Trophoblast cell (in vitro differentiated cells and primary cell): ENCODE data around the gene CORO7.

Source experiments
- DNase-seq, 2 donors: peaks; one replicate each; pipeline ENCODE4 v3.0.0-alpha.2; 2016
- H2AFZ ChIP-seq: 2 replicates; pipeline ENCODE4 v1.6.1; 2013; ENCODE audit warnings: low read length, moderate library complexity, mild to moderate bottlenecking; ENCODE audit not compliant: insufficient read depth, poor library complexity
- H2AK5ac ChIP-seq: 2 replicates; pipeline ENCODE4 v1.6.1; 2013; ENCODE audit warnings: mild to moderate bottlenecking, low read length
- H2BK120ac ChIP-seq: 2 replicates; pipeline ENCODE4 v1.6.1; 2013; ENCODE audit warnings: low read length, mild to moderate bottlenecking, moderate library complexity; ENCODE audit not compliant: insufficient read depth, poor library complexity
- H2BK12ac ChIP-seq: 2 replicates; pipeline ENCODE4 v1.6.1; 2013; ENCODE audit warnings: mild to moderate bottlenecking, low read length, moderate library complexity
- H2BK5ac ChIP-seq: 2 replicates; pipeline ENCODE4 v1.6.1; 2013; ENCODE audit warnings: low read length, low read depth, moderate library complexity, mild to moderate bottlenecking; ENCODE audit not compliant: poor library complexity
- H3K14ac ChIP-seq: 2 replicates; pipeline ENCODE4 v1.6.1; 2013; ENCODE audit warnings: mild to moderate bottlenecking, low read length
- H3K18ac ChIP-seq: 2 replicates; pipeline ENCODE4 v1.6.1; 2013; ENCODE audit warnings: mild to moderate bottlenecking, low read length
- H3K23ac ChIP-seq: 2 replicates; pipeline ENCODE4 v1.6.1; 2013; ENCODE audit warnings: low read length
- H3K27ac ChIP-seq: 2 replicates; pipeline ENCODE4 v1.5.1; 2013; ENCODE audit warnings: low read depth, mild to moderate bottlenecking, inconsistent platforms, low read length, moderate library complexity
- H3K27me3 ChIP-seq: 2 replicates; pipeline ENCODE4 v1.6.1; 2013; ENCODE audit warnings: inconsistent platforms, mild to moderate bottlenecking, low read length, moderate library complexity; ENCODE audit not compliant: insufficient read depth
- H3K36me3 ChIP-seq, 2 experiments: 1 replicate in 1 of 2; 2 replicates in 1 of 2; pipeline ENCODE4 v1.6.1; 2013; ENCODE audit warnings: low read length in 2 of 2, mild to moderate bottlenecking in 2 of 2, moderate library complexity in 1 of 2; ENCODE audit not compliant: insufficient read depth in 2 of 2, control insufficient read depth in 1 of 2
- H3K4ac ChIP-seq: 2 replicates; pipeline ENCODE4 v1.6.1; 2013; ENCODE audit warnings: low read depth, mild to moderate bottlenecking, low read length, moderate library complexity
- H3K4me1 ChIP-seq, 2 experiments: 1 replicate in 1 of 2; 2 replicates in 1 of 2; pipeline ENCODE4 v1.6.1; 2013; ENCODE audit warnings: low read length in 2 of 2, mild to moderate bottlenecking in 2 of 2, moderate library complexity in 1 of 2; ENCODE audit not compliant: insufficient read depth in 2 of 2, control insufficient read depth in 1 of 2
- H3K4me2 ChIP-seq: 2 replicates; pipeline ENCODE4 v1.6.1; 2013; ENCODE audit warnings: inconsistent platforms, mild to moderate bottlenecking, low read length, moderate library complexity
- H3K4me3 ChIP-seq: 2 replicates; pipeline ENCODE4 v1.5.1; 2013; ENCODE audit warnings: mild to moderate bottlenecking, low read depth, low read length, inconsistent platforms
- H3K79me1 ChIP-seq: one replicate; pipeline ENCODE4 v1.6.1; 2013; ENCODE audit warnings: low read length
- H3K79me2 ChIP-seq: 2 replicates; pipeline ENCODE4 v1.6.1; 2013; ENCODE audit warnings: low read length, mild to moderate bottlenecking; ENCODE audit not compliant: control insufficient read depth, insufficient read depth, poor library complexity
- H3K9ac ChIP-seq: 2 replicates; pipeline ENCODE4 v1.6.1; 2013; ENCODE audit warnings: mild to moderate bottlenecking, low read length
- H3K9me3 ChIP-seq: 2 replicates; pipeline ENCODE4 v1.6.1; 2013; ENCODE audit warnings: low read depth, mild to moderate bottlenecking, control low read depth, inconsistent platforms, low read length; ENCODE audit not compliant: insufficient read depth
- H4K12ac ChIP-seq: 2 replicates; pipeline ENCODE4 v1.6.1; 2013; ENCODE audit warnings: low read depth, mild to moderate bottlenecking, low read length, moderate library complexity
- H4K8ac ChIP-seq: 2 replicates; pipeline ENCODE4 v1.6.1; 2013; ENCODE audit warnings: low read depth, mild to moderate bottlenecking, low read length, moderate library complexity
- H4K91ac ChIP-seq: one replicate; pipeline ENCODE4 v1.6.1; 2013; ENCODE audit warnings: low read depth, mild to moderate bottlenecking, low read length, moderate library complexity
- WGBS: extraction: QIAGEN DNeasy Blood & Tissue Kit; methylation state at CpG from one replicate; pipeline ENCODE4 v1.1.7; 2013; ENCODE audit warnings: missing lambda C conversion rate; ENCODE audit not compliant: insufficient read length, insufficient coverage; ENCODE audit errors: extremely low coverage; 5-methylcytosine and 5-hydroxymethylcytosine counted together

Gene CORO7

GRCh38 chr16:4455951-4456350 lies 39.6 kb upstream of the CORO7 start:
- H3K9ac ChIP-seq, result no peak overlapping the region
- no peaks in the 10 kb centered on the region for H3K27me3 ChIP-seq
- H4K91ac ChIP-seq, result no peak overlapping the region
- H3K18ac ChIP-seq, result no peak overlapping the region
- no peak overlapping the region for H3K4me3 ChIP-seq
- H3K14ac ChIP-seq, result no peak overlapping the region
- H2AFZ ChIP-seq, result no peak overlapping the region
- peaks cover under 1% of the 10 kb centered on the region for H3K9me3 ChIP-seq
- no peak overlapping the region for H3K23ac ChIP-seq
- no peaks in the 10 kb centered on the region for H3K79me2 ChIP-seq
- H3K4ac ChIP-seq, result no peak overlapping the region
- H4K12ac ChIP-seq, result no peak overlapping the region
- H3K4me1 ChIP-seq, result peaks cover 0 to 9% of the 10 kb centered on the region in 2 experiments
- no peak overlapping the region for H2BK12ac ChIP-seq
- H2BK5ac ChIP-seq, result no peak overlapping the region
- H4K8ac ChIP-seq, result no peak overlapping the region
- no peak for DNase-seq
- H3K27ac ChIP-seq, result no peak overlapping the region
- H3K79me1 ChIP-seq, result no peaks in the 10 kb centered on the region
- no peak overlapping the region for H2AK5ac ChIP-seq
- H2BK120ac ChIP-seq, result no peak overlapping the region
- peaks cover 35 to 43% of the 10 kb centered on the region in 2 experiments for H3K36me3 ChIP-seq
- H3K4me2 ChIP-seq, result no peak overlapping the region
- WGBS, result no CpG with 5 or more reads among the region's 10 CpGs

DNA sequence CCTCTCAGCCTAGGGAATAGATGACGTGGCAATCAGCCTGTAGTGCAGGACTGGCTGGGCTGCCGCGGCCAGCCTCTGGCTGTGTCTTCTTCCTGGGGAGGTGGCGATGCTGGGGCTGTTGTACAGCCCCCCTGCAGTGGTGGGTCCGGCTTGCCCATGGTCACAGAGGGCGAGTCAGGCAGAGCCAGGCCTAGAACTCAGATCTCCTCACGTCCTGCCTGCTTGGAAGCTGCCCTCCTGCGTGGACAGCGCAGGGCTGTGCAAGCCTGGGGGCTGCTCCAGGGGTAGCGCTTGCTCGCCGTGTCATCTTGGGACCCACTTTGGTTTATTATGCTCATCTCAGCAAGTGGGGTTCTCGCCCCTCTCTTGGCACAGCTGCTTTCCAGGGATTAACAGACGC lies 38.7 kb upstream of the CORO7 start:
- H3K4me1 ChIP-seq, result peaks cover 0 to 9% of the 10 kb centered on the region in 2 experiments
- H3K27me3 ChIP-seq, result no peaks in the 10 kb centered on the region
- H2BK120ac ChIP-seq, result no peak overlapping the region
- H3K9me3 ChIP-seq, result peaks cover 2% of the 10 kb centered on the region
- no peaks in the 10 kb centered on the region for H3K79me1 ChIP-seq
- H3K9ac ChIP-seq, result no peak overlapping the region
- H3K14ac ChIP-seq, result no peak overlapping the region
- H3K23ac ChIP-seq, result no peak overlapping the region
- H2BK12ac ChIP-seq, result no peak overlapping the region
- no peaks in the 10 kb centered on the region for H3K79me2 ChIP-seq
- H3K36me3 ChIP-seq, result peaks cover 42 to 49% of the 10 kb centered on the region in 2 experiments
- H3K4me3 ChIP-seq, result no peak overlapping the region
- no peak overlapping the region for H3K27ac ChIP-seq
- no peak overlapping the region for H2AFZ ChIP-seq
- H3K4me2 ChIP-seq, result no peak overlapping the region
- H4K91ac ChIP-seq, result no peak overlapping the region
- no peak overlapping the region for H4K12ac ChIP-seq
- H4K8ac ChIP-seq, result no peak overlapping the region
- WGBS, result no CpG with 5 or more reads among the region's 14 CpGs
- DNase-seq, result no peak
- H2BK5ac ChIP-seq, result no peak overlapping the region
- no peak overlapping the region for H3K18ac ChIP-seq
- no peak overlapping the region for H3K4ac ChIP-seq
- H2AK5ac ChIP-seq, result no peak overlapping the region

- WGBS, result no CpG with 5 or more reads among the region's 9 CpGs
- no peak overlapping the region for H2AK5ac ChIP-seq
Measured at GRCh38 chr16:4454623-4455022, 38.2 kb upstream of the CORO7 start.

GRCh38 chr16:4452674-4453073 lies 36.3 kb upstream of the CORO7 start:
- Histone ChIP-seq H3K4me3 (no peak overlapping the region), H4K8ac (no peak overlapping the region), H3K36me3 (peaks cover 55 to 66% of the 10 kb centered on the region in 2 experiments), H3K4me1 (no peaks in the 10 kb centered on the region), H3K79me2 (no peaks in the 10 kb centered on the region), H2BK5ac (no peak overlapping the region), H4K91ac (no peak overlapping the region), H3K23ac (no peak overlapping the region), H3K27me3 (no peaks in the 10 kb centered on the region), H2BK12ac (no peak overlapping the region), H3K9ac (no peak overlapping the region), H2AK5ac (no peak overlapping the region), H3K9me3 (peaks cover 2% of the 10 kb centered on the region), H3K4me2 (no peak overlapping the region), H2BK120ac (no peak overlapping the region), H4K12ac (no peak overlapping the region), H3K18ac (no peak overlapping the region), H3K79me1 (no peaks in the 10 kb centered on the region), H3K4ac (no peak overlapping the region), H3K27ac (no peak overlapping the region), H3K14ac (no peak overlapping the region), H2AFZ (no peak overlapping the region)
- DNase-seq, result no peak
- WGBS, result no CpG with 5 or more reads among the region's 5 CpGs

More at GRCh38 chr16:4454623-4455022, 38.2 kb upstream of the CORO7 start:
- Histone ChIP-seq H2BK120ac (no peak overlapping the region), H3K4ac (no peak overlapping the region), H3K36me3 (peaks cover 44 to 53% of the 10 kb centered on the region in 2 experiments), H3K27me3 (no peaks in the 10 kb centered on the region), H4K91ac (no peak overlapping the region), H3K18ac (no peak overlapping the region), H3K79me1 (no peaks in the 10 kb centered on the region), H2BK5ac (no peak overlapping the region), H3K4me2 (no peak overlapping the region), H3K79me2 (no peaks in the 10 kb centered on the region), H2AFZ (no peak overlapping the region), H3K27ac (no peak overlapping the region), H2BK12ac (no peak overlapping the region), H3K9ac (no peak overlapping the region), H3K23ac (no peak overlapping the region), H3K9me3 (peaks cover 2% of the 10 kb centered on the region), H3K14ac (no peak overlapping the region), H3K4me1 (peaks cover 0 to 9% of the 10 kb centered on the region in 2 experiments), H3K4me3 (no peak overlapping the region), H4K12ac (no peak overlapping the region), H4K8ac (no peak overlapping the region)
- no peak for DNase-seq
